ENCODE results near the gene SLCO3A1. TPM values are rescaled to one million over a fixed set of nuclear protein-coding genes. Genes with fewer than 3 reads are reported as not detected.
"Not testable (repeated sequence)": the region's sequence is repeated elsewhere in the genome, so short reads cannot be mapped to it uniquely, and the experiment has no call there.

The SLCO3A1 gene
- total RNA-seq, 1 experiment from 2014 or later, result not detected

GRCh38 chr15:92170897-92171296 is 317.4 kb downstream of the SLCO3A1 start:
- H3K36me3 ChIP-seq, result no peaks in the 10 kb centered on the region
- no peak overlapping the region for H3K4me3 ChIP-seq
- no peaks in the 10 kb centered on the region for H3K9me3 ChIP-seq (replicated peaks)
- no peak for DNase-seq (ENCODE audit: low read depth in 1 of 2, low spot score in 2 of 2)
- H3K27ac ChIP-seq, result no peak overlapping the region
- no peaks in the 10 kb centered on the region for H3K4me1 ChIP-seq (replicated peaks)
- H3K27me3 ChIP-seq (replicated peaks), result no peaks in the 10 kb centered on the region

DNA sequence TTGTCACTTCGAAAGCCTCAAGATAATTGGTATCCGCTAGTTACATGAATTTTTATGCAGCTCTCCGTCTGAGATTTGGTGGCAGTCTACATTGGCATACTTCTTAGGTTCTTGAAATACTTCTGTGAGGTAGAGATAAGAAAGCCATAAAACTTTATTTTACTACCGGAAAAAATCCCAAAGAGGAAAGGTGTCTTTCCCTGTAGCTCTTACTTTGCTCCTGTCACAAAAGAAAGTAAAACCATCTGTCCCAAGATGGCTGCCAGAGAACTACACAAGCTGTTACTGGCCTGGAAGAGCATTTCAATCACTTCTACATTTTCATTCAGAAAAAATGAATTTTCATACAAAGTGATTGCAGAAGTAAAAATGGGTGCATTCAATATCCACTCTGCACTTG is 325.4 kb downstream of the SLCO3A1 start:
- no peaks in the 10 kb centered on the region for H3K27me3 ChIP-seq (replicated peaks)
- no peaks in the 10 kb centered on the region for H3K4me1 ChIP-seq (replicated peaks)
- no peak for DNase-seq (ENCODE audit: low read depth in 1 of 2, low spot score in 2 of 2)
- no peaks in the 10 kb centered on the region for H3K9me3 ChIP-seq (replicated peaks)
- H3K27ac ChIP-seq, result no peak overlapping the region
- H3K36me3 ChIP-seq, result no peaks in the 10 kb centered on the region
- H3K4me3 ChIP-seq, result no peak overlapping the region

GRCh38 chr15:92184142-92184541 is 330.6 kb downstream of the SLCO3A1 start:
- no peak overlapping the region for H3K4me3 ChIP-seq
- H3K36me3 ChIP-seq, result no peaks in the 10 kb centered on the region
- H3K4me1 ChIP-seq (replicated peaks), result no peaks in the 10 kb centered on the region
- H3K27ac ChIP-seq, result no peak overlapping the region
- H3K27me3 ChIP-seq (replicated peaks), result no peaks in the 10 kb centered on the region
- DNase-seq (ENCODE audit: low read depth in 1 of 2, low spot score in 2 of 2), result no peak
- H3K9me3 ChIP-seq (replicated peaks), result no peaks in the 10 kb centered on the region

GRCh38 chr15:92184679-92185230 is 331.2 kb downstream of the SLCO3A1 start:
- DNase-seq (ENCODE audit: low read depth in 1 of 2, low spot score in 2 of 2), result no peak
- Histone ChIP-seq H3K36me3 (no peaks in the 10 kb centered on the region), H3K4me3 (no peak overlapping the region), H3K4me1 (replicated peaks) (no peaks in the 10 kb centered on the region), H3K27ac (no peak overlapping the region), H3K27me3 (replicated peaks) (no peaks in the 10 kb centered on the region), H3K9me3 (replicated peaks) (no peaks in the 10 kb centered on the region)

DNA sequence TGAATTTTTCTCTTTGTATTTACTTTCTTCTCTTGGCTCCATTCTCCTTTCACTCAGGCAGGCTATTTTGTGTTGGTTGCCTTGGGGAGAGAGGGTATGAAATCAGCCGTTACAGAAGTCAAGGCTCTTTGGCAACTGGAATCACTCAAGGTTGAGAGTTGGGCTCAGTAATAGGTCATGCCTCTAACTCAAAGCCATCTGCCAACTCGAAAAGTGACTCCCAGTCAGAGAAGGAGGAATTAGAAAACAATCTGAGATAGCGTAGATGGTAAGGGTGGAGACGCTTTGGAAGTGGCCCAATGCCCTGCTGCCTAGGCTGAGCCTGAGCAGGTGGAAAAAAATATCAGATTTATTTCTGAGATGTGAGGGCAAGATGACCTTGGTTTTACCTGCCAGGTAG is 334.5 kb downstream of the SLCO3A1 start:
- H3K4me1 ChIP-seq (replicated peaks), result no peaks in the 10 kb centered on the region
- no peak overlapping the region for H3K4me3 ChIP-seq
- DNase-seq (ENCODE audit: low read depth in 1 of 2, low spot score in 2 of 2), result no peak
- no peaks in the 10 kb centered on the region for H3K9me3 ChIP-seq (replicated peaks)
- no peaks in the 10 kb centered on the region for H3K36me3 ChIP-seq
- H3K27ac ChIP-seq, result no peak overlapping the region
- 0 out of 2 replicates have a peak, but pooled peaks cover 3% of the 10 kb centered on the region for H3K27me3 ChIP-seq (replicated peaks)

DNA sequence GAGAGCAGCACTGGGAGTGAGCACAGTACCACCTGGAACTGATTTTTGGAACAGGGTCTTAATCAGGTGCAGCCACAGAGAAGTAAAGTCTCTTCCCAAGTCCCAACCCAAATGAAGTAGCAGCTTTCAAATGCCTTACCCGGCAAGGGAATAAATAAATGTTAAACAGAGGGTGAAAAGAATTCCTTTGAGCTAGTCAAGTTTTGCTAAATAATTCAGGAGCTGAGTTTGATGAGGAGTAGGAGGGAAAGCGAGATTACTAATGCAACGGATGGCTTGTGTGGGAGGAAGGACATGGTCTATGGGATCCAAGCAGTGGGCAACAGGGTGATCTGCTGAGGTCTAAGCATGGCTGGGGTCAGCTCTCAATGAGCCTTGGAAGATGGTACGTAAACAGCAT is 335.7 kb downstream of the SLCO3A1 start:
- Histone ChIP-seq H3K4me3 (no peak overlapping the region), H3K27ac (no peak overlapping the region), H3K27me3 (replicated peaks) (0 out of 2 replicates have a peak, but pooled peaks cover 3% of the 10 kb centered on the region), H3K4me1 (replicated peaks) (no peaks in the 10 kb centered on the region), H3K9me3 (replicated peaks) (no peaks in the 10 kb centered on the region), H3K36me3 (no peaks in the 10 kb centered on the region)
- no peak for DNase-seq (ENCODE audit: low read depth in 1 of 2, low spot score in 2 of 2)

DNA sequence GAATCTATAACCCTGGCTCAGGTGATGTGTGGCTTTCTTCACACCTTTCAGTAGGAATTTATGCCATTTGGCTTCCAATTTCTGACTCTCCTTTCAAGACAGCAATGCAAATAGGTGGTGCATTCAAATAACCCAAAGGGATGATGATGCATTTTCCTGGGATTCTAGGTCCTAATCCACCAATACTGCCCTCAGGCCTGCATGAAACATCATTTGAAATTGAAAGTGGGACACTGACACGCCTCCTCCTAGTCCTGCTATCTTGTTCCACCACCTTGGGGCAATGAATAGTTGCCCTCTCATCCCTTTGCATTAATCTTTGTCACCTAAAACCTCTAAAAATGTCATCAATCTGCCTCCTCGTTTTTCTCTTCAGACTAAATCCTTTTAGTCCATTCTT is 341.7 kb downstream of the SLCO3A1 start:
- H3K4me1 ChIP-seq (replicated peaks), result no peaks in the 10 kb centered on the region
- H3K9me3 ChIP-seq (replicated peaks), result no peaks in the 10 kb centered on the region
- 0 out of 2 replicates have a peak, but pooled peaks cover 3% of the 10 kb centered on the region for H3K27me3 ChIP-seq (replicated peaks)
- no peak overlapping the region for H3K27ac ChIP-seq
- DNase-seq (ENCODE audit: low read depth in 1 of 2, low spot score in 2 of 2), result no peak
- H3K36me3 ChIP-seq, result no peaks in the 10 kb centered on the region
- H3K4me3 ChIP-seq, result no peak overlapping the region

- Histone ChIP-seq H3K4me3 (no peak overlapping the region), H3K27ac (no peak overlapping the region)
These were observed 342.8 kb downstream of the SLCO3A1 start for GRCh38 chr15:92196342-92196741.

GRCh38 chr15:92197746-92198145 is 344.2 kb downstream of the SLCO3A1 start:
- Histone ChIP-seq H3K27me3 (replicated peaks) (no peaks in the 10 kb centered on the region), H3K27ac (no peak overlapping the region), H3K4me1 (replicated peaks) (no peaks in the 10 kb centered on the region), H3K36me3 (no peaks in the 10 kb centered on the region), H3K9me3 (replicated peaks) (no peaks in the 10 kb centered on the region), H3K4me3 (no peak overlapping the region)
- DNase-seq (ENCODE audit: low read depth in 1 of 2, low spot score in 2 of 2), result no peak

More at GRCh38 chr15:92196342-92196741, 342.8 kb downstream of the SLCO3A1 start:
- H3K4me1 ChIP-seq (replicated peaks), result no peaks in the 10 kb centered on the region
- no peaks in the 10 kb centered on the region for H3K36me3 ChIP-seq
- H3K9me3 ChIP-seq (replicated peaks), result no peaks in the 10 kb centered on the region
- H3K27me3 ChIP-seq (replicated peaks), result no peaks in the 10 kb centered on the region
- no peak for DNase-seq (ENCODE audit: low read depth in 1 of 2, low spot score in 2 of 2)

GRCh38 chr15:92200891-92201290 is 347.4 kb downstream of the SLCO3A1 start:
- Histone ChIP-seq H3K27me3 (replicated peaks) (no peaks in the 10 kb centered on the region), H3K27ac (no peak overlapping the region), H3K36me3 (no peaks in the 10 kb centered on the region), H3K9me3 (replicated peaks) (no peaks in the 10 kb centered on the region), H3K4me3 (no peak overlapping the region), H3K4me1 (replicated peaks) (no peaks in the 10 kb centered on the region)
- no peak for DNase-seq (ENCODE audit: low read depth in 1 of 2, low spot score in 2 of 2)

- Histone ChIP-seq H3K4me3 (no peak overlapping the region), H3K9me3 (replicated peaks) (no peaks in the 10 kb centered on the region)
These were observed 351.8 kb downstream of the SLCO3A1 start for GRCh38 chr15:92205255-92205739.

DNA sequence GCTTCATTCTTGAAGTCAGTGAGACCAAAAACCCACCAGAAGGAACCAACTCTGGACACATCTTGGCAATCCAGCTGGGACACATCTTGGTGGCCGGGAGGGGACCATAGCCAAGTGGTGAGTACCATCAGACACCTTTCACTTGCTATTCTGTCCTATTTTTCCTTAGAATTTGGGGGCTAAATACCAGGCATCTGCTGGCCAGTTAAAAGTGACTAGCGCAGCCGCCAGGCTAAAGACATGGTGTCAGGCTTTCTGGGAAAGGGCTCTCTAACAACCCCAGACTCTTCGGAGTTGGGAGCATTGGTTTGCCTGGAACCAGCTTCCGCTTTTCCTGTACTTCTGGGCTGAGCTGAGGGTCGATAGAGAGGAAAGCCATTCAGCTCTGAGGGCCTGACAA is 354.1 kb downstream of the SLCO3A1 start:
- H3K27ac ChIP-seq; DNase-seq (ENCODE audit: low read depth in 1 of 2, low spot score in 2 of 2); H3K4me1 ChIP-seq (replicated peaks); H3K4me3 ChIP-seq; H3K27me3 ChIP-seq (replicated peaks); H3K9me3 ChIP-seq (replicated peaks); H3K36me3 ChIP-seq: not testable (repeated sequence)

More at GRCh38 chr15:92205255-92205739, 351.8 kb downstream of the SLCO3A1 start:
- Histone ChIP-seq H3K27ac (no peak overlapping the region), H3K4me1 (replicated peaks) (no peaks in the 10 kb centered on the region), H3K36me3 (no peaks in the 10 kb centered on the region), H3K27me3 (replicated peaks) (no peaks in the 10 kb centered on the region)
- DNase-seq (ENCODE audit: low read depth in 1 of 2, low spot score in 2 of 2), result no peak
